HG03439 (cell line): ENCODE results near the gene UBLCP1.
"Not testable (repeated sequence)": the region's sequence is repeated elsewhere in the genome, so short reads cannot be mapped to it uniquely, and the experiment has no call there.

ENCODE experiments used
- ATAC-seq: cut with Tn5 transposase; IDR thresholded peaks from one replicate; pipeline ENCODE4 v1.9.1; 2021; ENCODE audit warnings: mild to moderate bottlenecking, moderate library complexity; ENCODE audit not compliant: unreplicated experiment

The UBLCP1 gene, protein sequence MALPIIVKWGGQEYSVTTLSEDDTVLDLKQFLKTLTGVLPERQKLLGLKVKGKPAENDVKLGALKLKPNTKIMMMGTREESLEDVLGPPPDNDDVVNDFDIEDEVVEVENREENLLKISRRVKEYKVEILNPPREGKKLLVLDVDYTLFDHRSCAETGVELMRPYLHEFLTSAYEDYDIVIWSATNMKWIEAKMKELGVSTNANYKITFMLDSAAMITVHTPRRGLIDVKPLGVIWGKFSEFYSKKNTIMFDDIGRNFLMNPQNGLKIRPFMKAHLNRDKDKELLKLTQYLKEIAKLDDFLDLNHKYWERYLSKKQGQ

DNA sequence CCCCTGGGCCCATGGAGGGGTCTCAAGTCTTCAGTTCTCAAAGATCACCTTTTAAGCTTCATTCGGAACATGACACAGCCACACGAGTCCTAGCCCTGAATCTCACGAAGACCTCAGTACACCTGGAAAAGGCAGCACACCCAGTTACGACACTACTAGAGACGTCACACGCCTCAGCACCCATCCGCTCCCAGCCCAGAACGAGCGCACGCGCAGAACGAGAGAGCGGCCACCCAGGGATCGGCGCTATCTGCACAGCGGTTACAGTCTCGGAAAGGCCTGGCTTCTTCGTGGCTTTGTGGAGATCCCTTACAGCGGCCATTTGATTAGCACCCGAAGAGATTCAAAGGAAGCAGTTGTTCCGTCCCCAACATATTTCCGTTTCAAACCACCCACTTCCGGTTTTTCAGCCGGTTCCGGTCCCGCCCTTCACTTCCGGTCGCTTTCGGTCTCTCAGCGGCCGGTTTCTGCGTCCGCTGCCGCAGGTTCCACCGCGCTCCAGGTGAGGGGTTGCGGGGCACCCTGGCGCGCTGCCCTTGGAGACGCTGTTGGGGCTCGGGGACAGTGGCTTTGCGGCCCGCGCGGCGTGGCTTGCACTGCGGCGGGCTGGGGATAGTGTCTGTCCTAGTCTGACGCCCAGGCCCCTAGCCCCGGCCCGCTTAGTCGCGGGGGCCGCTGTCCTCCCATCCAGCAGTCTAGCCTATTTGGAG is at the start of gene UBLCP1:
Gene UBLCP1 (plus strand): TSS at position 432 of the 710 bp plus-strand sequence. CDS start 5,626 bp downstream, outside the sequence.
- ATAC-seq, result peak; percentile 93

DNA sequence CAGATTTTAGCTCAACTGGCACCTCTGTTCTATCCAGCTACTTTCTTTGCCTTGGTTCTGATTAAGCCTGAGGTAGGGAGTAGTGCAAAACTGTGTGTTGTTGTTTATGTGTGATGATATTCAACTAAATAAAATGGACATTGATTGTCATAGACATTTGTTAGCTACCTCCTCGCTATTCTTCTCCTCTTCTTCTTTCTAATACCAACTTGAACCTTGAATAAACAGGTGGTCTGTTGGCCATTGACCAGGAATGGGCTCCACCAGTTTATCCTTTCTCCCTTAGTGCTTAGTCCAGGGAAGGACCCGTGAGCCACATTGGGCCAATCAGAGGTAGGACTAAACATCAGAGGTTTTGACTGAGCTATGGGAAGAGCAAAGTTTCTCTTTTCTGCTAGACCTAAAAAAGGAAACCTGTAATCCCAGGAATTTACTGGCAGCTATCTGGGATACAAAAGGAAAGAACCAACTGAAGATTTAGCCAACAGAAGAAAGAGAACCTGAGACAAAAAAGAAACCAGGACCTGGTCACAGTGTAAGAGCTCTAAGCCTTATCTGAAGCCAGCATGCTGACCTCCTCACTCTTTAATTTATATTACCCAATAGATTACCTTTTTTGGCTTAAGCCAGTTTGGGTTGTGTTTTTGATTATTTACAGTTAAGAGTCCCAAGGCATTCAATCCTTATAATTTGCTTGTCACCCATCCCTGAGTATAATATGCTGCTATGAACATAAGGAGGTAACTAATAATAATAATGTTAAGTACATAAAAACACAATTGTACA is 48.4 kb upstream of the UBLCP1 start:
- no peak for ATAC-seq

DNA sequence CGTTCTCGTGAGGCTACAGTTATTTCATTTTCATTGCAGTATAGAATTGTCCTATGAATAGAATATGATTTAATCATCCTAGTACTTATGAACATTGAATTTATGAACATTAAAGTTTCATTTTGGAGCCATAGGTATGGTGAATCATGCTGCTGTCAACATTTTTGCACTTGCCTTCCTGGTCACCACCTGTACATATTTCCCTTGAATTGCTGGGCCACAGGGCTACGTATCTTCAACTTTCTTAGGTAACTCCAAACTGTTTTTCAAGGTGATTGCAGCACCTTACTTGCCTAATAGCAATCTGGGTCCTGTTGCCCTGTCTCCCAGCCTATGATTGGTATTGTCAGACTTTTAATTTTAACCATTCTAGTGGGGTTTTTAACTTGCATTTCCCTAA is 47.2 kb upstream of the UBLCP1 start:
- no peak for ATAC-seq

GRCh38 chr5:159216454-159216853 is 46.6 kb upstream of the UBLCP1 start:
- no peak for ATAC-seq

GRCh38 chr5:159217236-159217635 is 45.9 kb upstream of the UBLCP1 start:
- no peak for ATAC-seq

DNA sequence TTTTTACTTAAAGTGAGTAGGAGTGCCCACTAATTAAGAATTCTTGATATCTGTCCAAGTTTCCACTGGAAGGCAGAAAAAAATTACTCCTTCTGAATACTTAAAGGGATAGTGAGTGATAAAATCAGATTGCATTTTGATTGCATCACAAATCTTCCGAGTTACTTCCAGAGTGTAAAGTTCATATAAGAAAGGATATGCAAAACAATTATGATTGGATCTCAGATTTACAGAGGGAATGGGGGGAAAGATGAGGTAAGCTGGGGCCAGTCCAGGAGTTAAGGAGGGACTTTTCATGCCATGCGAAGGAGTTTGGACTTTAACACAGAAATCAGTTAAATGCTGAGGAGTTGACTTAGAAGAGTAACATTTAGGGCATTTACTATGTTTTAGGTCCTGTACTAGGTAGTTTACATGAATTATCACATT is 44.5 kb upstream of the UBLCP1 start:
- no peak for ATAC-seq

- ATAC-seq, result no peak
Observed at GRCh38 chr5:159220206-159220605, 42.9 kb upstream of the UBLCP1 start.

DNA sequence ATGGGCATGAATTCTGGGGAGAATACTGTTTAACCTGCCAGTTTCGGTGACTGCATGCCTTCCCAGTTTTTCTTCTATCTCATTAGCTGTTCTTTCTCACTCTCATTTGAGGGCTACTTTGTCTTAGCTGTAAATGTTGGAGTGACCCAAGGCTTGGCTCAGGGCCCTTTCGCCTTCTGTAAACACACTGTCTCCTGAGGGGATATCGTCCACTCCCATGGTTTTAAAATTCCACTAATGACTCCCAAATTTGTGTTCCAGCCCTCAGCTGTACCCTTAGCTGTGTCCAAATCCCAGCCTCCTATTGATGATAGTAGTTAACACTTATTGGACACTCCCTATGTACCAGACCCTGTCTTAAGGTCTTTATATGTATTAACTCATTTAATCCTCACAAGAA is 39.6 kb upstream of the UBLCP1 start:
- no peak for ATAC-seq

- ATAC-seq, result no peak
Observed at GRCh38 chr5:159224471-159224870, 38.6 kb upstream of the UBLCP1 start.

GRCh38 chr5:159226451-159226850 is 36.6 kb upstream of the UBLCP1 start:
- no peak for ATAC-seq

DNA sequence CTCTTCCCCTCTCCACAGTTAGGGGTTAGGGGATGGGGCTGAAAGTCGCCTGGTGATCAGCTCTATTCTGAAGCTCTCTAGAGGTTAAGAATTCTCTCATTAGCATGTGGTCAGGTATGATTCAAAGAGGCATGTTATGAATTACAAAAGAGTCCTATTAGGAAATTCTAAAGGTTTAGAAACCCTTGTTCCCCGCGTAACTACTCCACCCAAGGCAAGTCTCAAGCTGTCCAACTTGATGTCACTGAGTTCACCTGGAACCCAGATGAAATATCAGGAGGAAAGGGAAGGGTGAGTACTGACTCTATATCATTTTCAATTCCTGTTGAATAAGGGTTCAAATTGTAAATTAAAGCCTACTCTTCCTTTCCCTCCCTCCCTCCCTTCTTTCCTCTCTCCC is 35.6 kb upstream of the UBLCP1 start:
- ATAC-seq, result no peak

DNA sequence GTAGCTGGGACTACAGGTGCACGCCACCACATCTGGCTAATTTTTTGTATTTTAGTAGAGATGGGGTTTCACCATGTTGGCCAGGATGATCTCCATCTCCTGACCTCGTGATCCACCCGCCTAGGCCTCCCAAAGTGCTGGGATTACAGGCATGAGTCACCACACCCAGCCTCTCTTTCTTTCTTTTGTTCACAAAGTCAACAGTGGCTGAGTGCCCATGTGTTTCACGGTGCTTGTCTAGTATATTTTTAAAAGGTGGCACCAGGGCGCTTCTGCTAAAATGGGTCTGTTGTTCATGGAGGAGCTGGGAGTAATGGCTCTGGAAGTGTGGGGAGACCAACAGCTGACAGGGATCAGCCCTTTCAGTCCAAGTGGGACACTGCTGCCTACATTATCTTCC is 35.0 kb upstream of the UBLCP1 start:
- ATAC-seq, result not testable (repeated sequence)

DNA sequence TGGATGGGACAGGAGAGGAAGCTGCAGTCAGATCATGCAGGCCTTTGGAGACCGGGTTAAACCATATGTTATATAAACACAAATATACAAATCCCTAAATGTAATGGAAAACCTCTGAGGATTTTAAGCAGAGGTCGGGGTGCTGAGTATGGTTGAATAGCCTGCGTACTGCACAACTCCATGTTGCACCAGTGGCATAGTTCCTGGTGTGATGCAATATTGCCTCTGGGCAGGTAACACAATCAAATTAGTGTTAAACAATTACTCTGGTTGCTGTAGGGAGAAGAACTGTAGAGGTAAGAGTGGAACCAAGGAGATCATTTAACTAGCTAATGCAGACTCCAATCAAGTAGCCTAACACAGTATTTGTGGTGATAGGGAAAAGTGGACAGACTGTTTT is 32.4 kb upstream of the UBLCP1 start:
- no peak for ATAC-seq

DNA sequence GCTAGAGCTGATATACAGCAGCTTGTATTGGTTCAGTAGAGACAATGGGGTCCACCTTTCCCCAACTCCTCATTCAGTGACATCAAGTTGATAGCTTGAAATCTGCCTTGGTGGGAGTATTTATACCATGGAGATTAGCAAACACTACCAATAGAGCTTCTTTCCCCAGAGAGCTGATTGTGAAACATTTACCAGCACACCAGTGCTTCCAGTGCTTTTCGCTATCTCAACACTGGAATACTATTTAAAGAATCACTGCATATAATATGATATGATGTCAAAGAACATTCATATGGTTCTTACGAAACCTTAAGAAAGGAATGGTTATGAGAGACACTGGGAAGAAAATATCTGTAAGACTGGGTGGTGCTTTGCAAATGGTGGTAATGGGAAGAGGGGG is 31.9 kb upstream of the UBLCP1 start:
- ATAC-seq, result no peak

GRCh38 chr5:159235871-159236520 is 27.1 kb upstream of the UBLCP1 start:
- not testable (repeated sequence) for ATAC-seq

- no peak for ATAC-seq
Observed at GRCh38 chr5:159240301-159240870, 22.7 kb upstream of the UBLCP1 start.

DNA sequence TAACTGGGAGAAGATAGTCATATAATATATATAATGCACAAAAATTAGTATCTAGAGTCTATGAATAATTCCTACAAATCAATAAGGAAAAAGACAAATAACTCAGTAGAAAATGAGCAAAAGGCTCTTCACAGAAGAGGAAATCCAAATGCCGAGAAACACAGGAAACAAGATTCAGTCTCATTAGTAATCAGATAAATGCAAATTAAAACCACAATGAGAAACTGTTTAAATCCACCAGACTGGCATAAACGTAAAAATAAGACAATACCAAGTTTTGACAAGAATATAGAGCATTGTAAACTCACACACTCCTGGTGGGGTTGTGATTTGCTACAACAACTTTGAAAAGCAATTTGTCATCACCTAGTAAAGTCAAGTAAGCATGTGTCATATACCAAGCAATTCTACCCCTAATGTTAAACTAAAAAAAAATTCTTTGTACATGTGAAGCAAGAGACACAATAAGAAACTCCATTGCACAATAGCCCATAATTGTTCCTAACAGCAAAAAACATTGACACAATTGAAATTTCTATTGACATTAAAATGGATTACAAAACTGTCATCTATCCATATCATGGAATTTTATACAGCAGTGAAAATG is 21.0 kb upstream of the UBLCP1 start:
- ATAC-seq, result no peak

DNA sequence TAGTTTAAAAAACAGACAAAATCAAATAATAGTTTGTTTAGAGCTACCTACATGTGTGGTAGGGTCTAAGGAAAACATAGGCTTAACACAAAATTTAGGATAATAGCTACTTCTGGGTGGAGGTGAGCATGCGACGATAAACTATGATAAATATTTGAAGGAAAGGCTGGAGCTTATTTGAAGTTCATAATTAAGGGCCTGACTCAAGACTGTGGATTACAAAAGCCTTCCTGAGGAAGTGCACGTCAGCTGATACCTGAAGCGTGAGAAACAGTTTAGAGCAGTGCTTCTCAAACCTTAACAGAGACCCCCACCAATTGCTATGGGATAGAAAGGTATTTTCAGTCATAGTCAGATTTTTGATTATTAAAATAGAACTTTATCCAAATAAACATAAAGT is 20.4 kb upstream of the UBLCP1 start:
- no peak for ATAC-seq

DNA sequence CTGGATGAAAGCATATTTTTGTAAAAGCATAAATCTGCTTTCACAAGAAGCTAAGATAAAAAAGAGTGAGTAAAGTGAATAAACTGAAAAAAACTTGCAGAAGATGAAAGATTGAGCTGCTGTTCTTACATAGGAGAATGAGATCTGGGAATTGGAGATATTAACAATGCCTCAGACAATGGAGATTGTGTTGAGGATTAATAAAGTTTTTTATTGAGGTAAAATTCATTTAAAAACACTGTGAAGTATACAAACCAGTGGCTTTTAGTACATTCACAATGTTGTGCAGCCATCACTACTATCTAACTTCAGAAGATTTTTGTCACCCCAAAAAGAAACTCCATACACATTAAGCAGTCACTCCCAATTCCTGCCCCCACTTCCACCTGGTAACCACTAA is 19.7 kb upstream of the UBLCP1 start:
- no peak for ATAC-seq

DNA sequence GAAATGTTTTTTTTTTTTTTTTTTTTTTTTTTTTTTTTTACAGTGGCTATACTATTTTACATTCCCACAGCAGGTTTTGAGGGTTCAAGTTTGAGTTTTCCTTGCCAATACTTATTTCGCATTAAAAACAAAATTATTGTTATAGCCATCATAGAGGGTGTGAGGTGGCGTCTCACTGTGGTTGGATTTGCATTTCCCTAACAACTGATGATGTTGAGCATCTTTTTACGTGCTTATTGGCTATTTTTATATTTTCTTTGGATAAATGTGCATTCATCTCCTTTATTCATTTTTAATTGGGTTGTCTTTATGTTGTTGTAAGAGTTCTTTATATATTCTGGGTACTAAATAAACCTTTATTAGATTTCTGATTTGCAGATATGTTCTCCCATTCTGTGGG is 18.9 kb upstream of the UBLCP1 start:
- ATAC-seq, result no peak
